ENCODE data around the gene SC5D.

DNA sequence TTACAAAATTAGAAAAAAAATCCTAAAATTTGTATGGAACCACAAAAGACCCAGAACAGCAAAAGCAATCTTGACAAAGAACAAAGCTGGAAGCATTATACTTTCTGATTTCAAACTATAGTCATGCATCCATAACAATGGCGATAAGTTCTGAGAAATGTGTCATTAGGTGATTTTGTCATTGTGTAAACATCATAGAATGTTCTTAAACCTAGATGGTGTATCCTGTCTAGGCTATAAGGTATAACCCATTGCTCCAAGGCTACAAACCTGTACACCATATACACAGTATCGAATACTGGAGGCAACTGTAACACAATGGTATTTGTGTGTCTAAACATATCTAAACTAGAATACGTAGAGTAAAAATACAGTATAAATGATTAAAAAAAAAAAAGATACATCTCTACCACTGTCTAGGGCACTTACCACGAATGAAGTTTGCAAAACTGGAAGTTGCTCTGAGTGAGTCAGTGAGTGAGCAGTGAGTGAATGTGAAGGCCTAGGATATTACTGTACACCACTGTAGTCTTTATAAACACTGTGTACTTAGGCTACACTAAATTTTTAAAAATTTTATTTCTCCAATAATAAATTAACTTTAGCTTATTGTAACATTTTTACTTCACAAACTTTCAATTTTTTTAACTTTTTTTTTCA, 18.1 kb upstream of the SC5D start:
- TF ChIP-seq, protein P1, sequence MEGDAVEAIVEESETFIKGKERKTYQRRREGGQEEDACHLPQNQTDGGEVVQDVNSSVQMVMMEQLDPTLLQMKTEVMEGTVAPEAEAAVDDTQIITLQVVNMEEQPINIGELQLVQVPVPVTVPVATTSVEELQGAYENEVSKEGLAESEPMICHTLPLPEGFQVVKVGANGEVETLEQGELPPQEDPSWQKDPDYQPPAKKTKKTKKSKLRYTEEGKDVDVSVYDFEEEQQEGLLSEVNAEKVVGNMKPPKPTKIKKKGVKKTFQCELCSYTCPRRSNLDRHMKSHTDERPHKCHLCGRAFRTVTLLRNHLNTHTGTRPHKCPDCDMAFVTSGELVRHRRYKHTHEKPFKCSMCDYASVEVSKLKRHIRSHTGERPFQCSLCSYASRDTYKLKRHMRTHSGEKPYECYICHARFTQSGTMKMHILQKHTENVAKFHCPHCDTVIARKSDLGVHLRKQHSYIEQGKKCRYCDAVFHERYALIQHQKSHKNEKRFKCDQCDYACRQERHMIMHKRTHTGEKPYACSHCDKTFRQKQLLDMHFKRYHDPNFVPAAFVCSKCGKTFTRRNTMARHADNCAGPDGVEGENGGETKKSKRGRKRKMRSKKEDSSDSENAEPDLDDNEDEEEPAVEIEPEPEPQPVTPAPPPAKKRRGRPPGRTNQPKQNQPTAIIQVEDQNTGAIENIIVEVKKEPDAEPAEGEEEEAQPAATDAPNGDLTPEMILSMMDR (IDR thresholded peaks at IDR 0.05): no peak
- TF ChIP-seq POLR2AphosphoS5 (IDR thresholded peaks at IDR 0.05) (no peak), EP300 (IDR thresholded peaks at IDR 0.05) (no peak)
